Suprapubic skin (tissue), 4 donors: ENCODE measurements around the gene EPC2. TPM values are rescaled to one million over a fixed set of nuclear protein-coding genes. Genes with fewer than 3 reads are reported as not detected.

Source experiments
- DNase-seq, 2 donors: peaks; one replicate each; pipeline ENCODE4 v3.0.0-alpha.2; 2019; ENCODE audit warnings: low spot score in 2 of 2
- H3K27ac ChIP-seq: fragments of 200-600 bp; sonication (generic); one replicate; pipeline ENCODE4 v1.5.1; 2019
- H3K27me3 ChIP-seq: fragments of 200-600 bp; sonication (generic); one replicate; pipeline ENCODE4 v1.5.1; 2019
- H3K36me3 ChIP-seq: fragments of 200-600 bp; sonication (generic); one replicate; pipeline ENCODE4 v1.5.1; 2019
- H3K4me1 ChIP-seq: fragments of 200-600 bp; sonication (generic); one replicate; pipeline ENCODE4 v1.5.1; 2019
- H3K4me3 ChIP-seq: fragments of 200-600 bp; sonication (generic); one replicate; pipeline ENCODE4 v1.5.1; 2019; ENCODE audit warnings: mild to moderate bottlenecking
- H3K9me3 ChIP-seq: fragments of 200-600 bp; sonication (generic); one replicate; pipeline ENCODE4 v1.5.1; 2019
- CTCF ChIP-seq, 2 donors: fragments of 200-600 bp in 1 of 2; fragments of 450-650 bp in 1 of 2; sonication (generic) in 1 of 2; IDR thresholded peaks; one replicate each; pipeline ENCODE4 v1.5.1; 2016 to 2019; ENCODE audit warnings: antibody characterized with exemption in 2 of 2, mild to moderate bottlenecking in 1 of 2, moderate library complexity in 1 of 2
- EP300 ChIP-seq: sonication (generic); formaldehyde crosslinking; IDR thresholded peaks from one replicate; pipeline ENCODE4 v1.6.1; 2017; ENCODE audit warnings: antibody characterized with exemption
- POLR2A ChIP-seq, 2 donors: fragments of 450-650 bp; IDR thresholded peaks; one replicate each; pipeline ENCODE4 v1.6.1; 2017; ENCODE audit warnings: antibody characterized with exemption in 2 of 2, mild to moderate bottlenecking in 2 of 2, moderate library complexity in 2 of 2
- POLR2AphosphoS5 ChIP-seq, 3 donors: sonication (generic); formaldehyde crosslinking; IDR thresholded peaks; one replicate each; pipeline ENCODE4 v1.6.1; 2017; ENCODE audit warnings: antibody characterized with exemption in 3 of 3
- WGBS: methylation state at CpG from one replicate; pipeline ENCODE4 v1.1.5; 2018; 5-methylcytosine and 5-hydroxymethylcytosine counted together
- total RNA-seq, 4 donors: library from RNA; depleted of rRNA; stranded (reverse); fragments of >200 nt; gene quantifications; one replicate each; pipeline ENCODE4 v1.1.0, GENCODE V29; 2016

EPC2 gene
- total RNA-seq, 4 donors from 2014 or later: 22.9 to 30.3 (median 26.9) TPM

DNA sequence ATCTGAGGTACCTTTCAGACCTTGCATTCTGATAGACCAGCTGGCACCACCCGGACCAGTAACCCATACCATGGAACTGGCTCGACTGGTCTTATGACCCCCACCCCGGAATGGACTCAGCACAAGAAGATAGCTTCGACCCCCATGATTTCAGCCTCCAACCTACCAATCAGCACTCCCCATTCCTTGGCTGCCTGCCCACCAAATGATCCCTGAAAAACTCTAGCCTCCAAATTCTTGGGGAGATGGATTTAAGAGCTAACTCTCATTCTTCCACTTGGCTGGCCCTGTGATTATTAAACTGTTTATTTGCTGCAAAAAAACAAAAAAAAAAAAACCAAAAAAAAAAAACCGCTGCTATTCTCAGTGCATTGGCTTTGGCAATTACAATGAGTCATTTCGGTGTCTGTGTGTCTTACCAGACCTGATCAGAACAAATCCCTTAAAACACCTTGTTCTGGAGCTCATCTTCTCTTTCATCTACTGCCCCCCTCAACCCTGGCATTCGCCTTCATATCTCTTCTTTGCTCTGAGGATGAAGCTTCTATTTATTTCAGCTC is 170.4 kb downstream of the EPC2 start:
- 67% methylated on average over 7 of the region's 7 CpGs for WGBS

GRCh38 chr2:148816176-148816575 is 171.6 kb downstream of the EPC2 start:
- Histone ChIP-seq H3K27ac (no peak overlapping the region), H3K4me3 (no peak overlapping the region), H3K36me3 (no peaks in the 10 kb centered on the region), H3K4me1 (no peaks in the 10 kb centered on the region), H3K27me3 (peaks cover 5% of the 10 kb centered on the region), H3K9me3 (no peaks in the 10 kb centered on the region)
- 90% methylated on average over 6 of the region's 6 CpGs for WGBS
- no peak for DNase-seq
- no peak for TF ChIP-seq POLR2A (IDR thresholded peaks at IDR 0.05)
- no peak for TF ChIP-seq POLR2AphosphoS5 (IDR thresholded peaks at IDR 0.05)
- no peak for TF ChIP-seq CTCF (IDR thresholded peaks at IDR 0.05)
- no peak for TF ChIP-seq EP300

More for the DNA sequence above, 170.4 kb downstream of the EPC2 start:
- H3K27me3 ChIP-seq: peaks cover 5% of the 10 kb centered on the region
- no peaks in the 10 kb centered on the region for H3K4me1 ChIP-seq
- no peaks in the 10 kb centered on the region for H3K9me3 ChIP-seq
- no peak for TF ChIP-seq EP300
- TF ChIP-seq POLR2AphosphoS5 (IDR thresholded peaks at IDR 0.05): no peak
- no peak for TF ChIP-seq CTCF (IDR thresholded peaks at IDR 0.05)
- TF ChIP-seq POLR2A (IDR thresholded peaks at IDR 0.05): no peak
- no peak for DNase-seq
- H3K36me3 ChIP-seq: no peaks in the 10 kb centered on the region
- H3K27ac ChIP-seq: no peak overlapping the region
- H3K4me3 ChIP-seq: no peak overlapping the region

- DNase-seq: no peak
- Histone ChIP-seq H3K36me3 (no peaks in the 10 kb centered on the region), H3K4me1 (no peaks in the 10 kb centered on the region), H3K9me3 (no peaks in the 10 kb centered on the region), H3K4me3 (no peak overlapping the region), H3K27me3 (peaks cover 5% of the 10 kb centered on the region), H3K27ac (no peak overlapping the region)
- WGBS: 20% methylated on average over 8 of the region's 8 CpGs
- no peak for TF ChIP-seq POLR2AphosphoS5 (IDR thresholded peaks at IDR 0.05)
- no peak for TF ChIP-seq CTCF (IDR thresholded peaks at IDR 0.05)
- no peak for TF ChIP-seq EP300
- no peak for TF ChIP-seq POLR2A (IDR thresholded peaks at IDR 0.05)
Observed at GRCh38 chr2:148817210-148817708, 172.7 kb downstream of the EPC2 start.

DNA sequence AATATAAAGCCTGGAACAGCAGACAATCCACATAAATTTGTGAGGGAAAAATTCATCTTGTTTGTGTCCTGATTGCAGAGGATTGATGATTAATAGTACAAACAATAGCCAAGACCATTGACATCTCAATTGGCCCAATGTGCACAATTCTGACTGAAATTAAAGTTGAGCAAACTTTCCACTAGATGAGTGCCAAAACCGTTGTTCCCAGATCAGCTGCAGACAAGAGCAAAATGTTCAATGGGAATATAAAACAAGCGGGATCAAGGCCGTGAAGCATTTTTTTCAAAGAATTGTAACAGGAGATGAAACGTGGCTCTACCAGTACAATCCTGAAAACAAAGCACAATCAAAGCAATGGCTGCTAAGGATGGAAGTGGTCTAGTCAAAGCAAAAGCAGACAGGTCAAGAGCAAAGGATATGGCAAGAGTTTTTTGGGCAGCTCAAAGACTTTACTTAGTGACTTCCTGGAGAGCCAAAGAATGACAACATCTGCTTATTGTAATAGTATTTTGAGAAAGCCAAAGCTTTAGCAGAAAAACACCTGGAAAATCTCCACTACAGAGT is 174.6 kb downstream of the EPC2 start:
- Histone ChIP-seq H3K9me3 (no peaks in the 10 kb centered on the region), H3K36me3 (no peaks in the 10 kb centered on the region), H3K27me3 (peaks cover 5% of the 10 kb centered on the region), H3K4me1 (no peaks in the 10 kb centered on the region), H3K4me3 (no peak overlapping the region), H3K27ac (no peak overlapping the region)
- DNase-seq: no peak
- TF ChIP-seq POLR2AphosphoS5 (IDR thresholded peaks at IDR 0.05): no peak
- TF ChIP-seq CTCF (IDR thresholded peaks at IDR 0.05): no peak
- WGBS: 41% methylated on average over 4 of the region's 4 CpGs

DNA sequence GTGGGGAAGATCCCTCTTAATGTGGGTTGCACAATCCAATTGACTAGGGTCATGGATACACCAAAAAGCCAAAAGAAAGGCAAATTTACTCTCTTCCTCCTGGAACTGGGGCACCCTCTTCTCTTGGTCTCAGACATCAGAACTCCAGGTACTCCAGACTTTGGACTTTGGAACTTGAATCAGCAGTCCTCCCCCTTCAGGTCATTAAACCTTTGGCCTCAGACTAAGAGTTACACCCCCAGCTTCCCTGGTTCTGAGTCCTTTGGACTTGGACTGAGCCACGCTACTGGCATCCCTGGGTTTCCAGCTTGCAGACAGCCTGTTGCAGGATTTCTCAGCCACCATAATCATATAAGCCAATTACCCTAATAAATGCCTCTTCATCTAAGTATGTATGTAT is 179.6 kb downstream of the EPC2 start:
- TF ChIP-seq EP300 (no peak), CTCF (IDR thresholded peaks at IDR 0.05) (no peak), POLR2A (IDR thresholded peaks at IDR 0.05) (no peak), POLR2AphosphoS5 (IDR thresholded peaks at IDR 0.05) (no peak)
- no peak overlapping the region for H3K4me3 ChIP-seq
- 93% methylated on average over 1 of the region's 1 CpG for WGBS

More for the DNA sequence above, 179.6 kb downstream of the EPC2 start:
- Histone ChIP-seq H3K4me1 (no peaks in the 10 kb centered on the region), H3K9me3 (no peaks in the 10 kb centered on the region), H3K27ac (no peak overlapping the region), H3K27me3 (peaks cover 3% of the 10 kb centered on the region), H3K36me3 (no peaks in the 10 kb centered on the region)
- no peak for DNase-seq
